GM23338 (cell line): Measurements from ENCODE around the gene OR4S2. TPM values are rescaled to one million over a fixed set of nuclear protein-coding genes. Genes with fewer than 3 reads are reported as not detected.

Source experiments
- NANOG ChIP-seq: IDR thresholded peaks from 2 replicates; pipeline ENCODE4 v1.6.1; 2016; ENCODE audit warnings: antibody characterized with exemption, borderline replicate concordance
- ZNF331 ChIP-seq: fragments of 250-450 bp; sonication (Bioruptor Pico); IDR thresholded peaks from 2 replicates; pipeline ENCODE4 v1.5.0; 2020; ENCODE audit warnings: low read depth, mild to moderate bottlenecking, moderate library complexity
- polyA plus RNA-seq: library from polyadenylated mRNA; unstranded; fragments of >200 nt; fragmentation: Nextera tagmentation; extraction: Ambion mirVana; gene quantifications from 2 replicates; pipeline ENCODE4 v1.2.1, GENCODE V29; 2016
- total RNA-seq: library from RNA; depleted of rRNA; stranded (reverse); fragments of >200 nt; shearing (Covaris generic); gene quantifications from 2 replicates; pipeline ENCODE4 v1.2.3, GENCODE V29; 2014; rRNA removed
- TF ChIP-seq, protein P1 (sequence below): IDR thresholded peaks from one replicate; pipeline ENCODE4 v1.6.1; 2018; ENCODE audit warnings: antibody characterized with exemption; ENCODE audit not compliant: unreplicated experiment
- TF ChIP-seq, protein P2 (sequence below): IDR thresholded peaks from 2 replicates; pipeline ENCODE4 v1.6.1; 2016; ENCODE audit warnings: antibody characterized with exemption

OR4S2 gene
- total and polyA plus RNA-seq, 2 experiments from 2014 or later, result not detected

- TF ChIP-seq, protein P1, sequence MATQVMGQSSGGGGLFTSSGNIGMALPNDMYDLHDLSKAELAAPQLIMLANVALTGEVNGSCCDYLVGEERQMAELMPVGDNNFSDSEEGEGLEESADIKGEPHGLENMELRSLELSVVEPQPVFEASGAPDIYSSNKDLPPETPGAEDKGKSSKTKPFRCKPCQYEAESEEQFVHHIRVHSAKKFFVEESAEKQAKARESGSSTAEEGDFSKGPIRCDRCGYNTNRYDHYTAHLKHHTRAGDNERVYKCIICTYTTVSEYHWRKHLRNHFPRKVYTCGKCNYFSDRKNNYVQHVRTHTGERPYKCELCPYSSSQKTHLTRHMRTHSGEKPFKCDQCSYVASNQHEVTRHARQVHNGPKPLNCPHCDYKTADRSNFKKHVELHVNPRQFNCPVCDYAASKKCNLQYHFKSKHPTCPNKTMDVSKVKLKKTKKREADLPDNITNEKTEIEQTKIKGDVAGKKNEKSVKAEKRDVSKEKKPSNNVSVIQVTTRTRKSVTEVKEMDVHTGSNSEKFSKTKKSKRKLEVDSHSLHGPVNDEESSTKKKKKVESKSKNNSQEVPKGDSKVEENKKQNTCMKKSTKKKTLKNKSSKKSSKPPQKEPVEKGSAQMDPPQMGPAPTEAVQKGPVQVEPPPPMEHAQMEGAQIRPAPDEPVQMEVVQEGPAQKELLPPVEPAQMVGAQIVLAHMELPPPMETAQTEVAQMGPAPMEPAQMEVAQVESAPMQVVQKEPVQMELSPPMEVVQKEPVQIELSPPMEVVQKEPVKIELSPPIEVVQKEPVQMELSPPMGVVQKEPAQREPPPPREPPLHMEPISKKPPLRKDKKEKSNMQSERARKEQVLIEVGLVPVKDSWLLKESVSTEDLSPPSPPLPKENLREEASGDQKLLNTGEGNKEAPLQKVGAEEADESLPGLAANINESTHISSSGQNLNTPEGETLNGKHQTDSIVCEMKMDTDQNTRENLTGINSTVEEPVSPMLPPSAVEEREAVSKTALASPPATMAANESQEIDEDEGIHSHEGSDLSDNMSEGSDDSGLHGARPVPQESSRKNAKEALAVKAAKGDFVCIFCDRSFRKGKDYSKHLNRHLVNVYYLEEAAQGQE, result no peak
- no peak for TF ChIP-seq ZNF331
- no peak for TF ChIP-seq NANOG
- TF ChIP-seq, protein P2, sequence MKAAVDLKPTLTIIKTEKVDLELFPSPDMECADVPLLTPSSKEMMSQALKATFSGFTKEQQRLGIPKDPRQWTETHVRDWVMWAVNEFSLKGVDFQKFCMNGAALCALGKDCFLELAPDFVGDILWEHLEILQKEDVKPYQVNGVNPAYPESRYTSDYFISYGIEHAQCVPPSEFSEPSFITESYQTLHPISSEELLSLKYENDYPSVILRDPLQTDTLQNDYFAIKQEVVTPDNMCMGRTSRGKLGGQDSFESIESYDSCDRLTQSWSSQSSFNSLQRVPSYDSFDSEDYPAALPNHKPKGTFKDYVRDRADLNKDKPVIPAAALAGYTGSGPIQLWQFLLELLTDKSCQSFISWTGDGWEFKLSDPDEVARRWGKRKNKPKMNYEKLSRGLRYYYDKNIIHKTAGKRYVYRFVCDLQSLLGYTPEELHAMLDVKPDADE, result no peak
Measured at GRCh38 chr11:55701429-55701828, 53.3 kb downstream of the OR4S2 start (continued).

Other genes starting within 250 kb of the OR4S2 start
- not detected in 2 replicates for gene OR4C15, start 93.9 kb upstream of the OR4S2 start, total RNA-seq
- gene OR4C15, start 93.9 kb upstream of the OR4S2 start, polyA plus RNA-seq, result not detected in 2 replicates
- gene OR4C16, start 76.2 kb upstream of the OR4S2 start, total RNA-seq, result not detected in 2 replicates
- gene OR4C16, start 76.2 kb upstream of the OR4S2 start, polyA plus RNA-seq, result not detected in 2 replicates
- gene OR4C11, start 40.7 kb upstream of the OR4S2 start, total RNA-seq, result not detected in 2 replicates
- gene OR4C11, start 40.7 kb upstream of the OR4S2 start, polyA plus RNA-seq, result not detected in 2 replicates
- not detected in 2 replicates for gene OR4P4, start 13.2 kb upstream of the OR4S2 start, total RNA-seq
- not detected in 2 replicates for gene OR4P4, start 13.2 kb upstream of the OR4S2 start, polyA plus RNA-seq
- gene OR4C6, start 13.9 kb downstream of the OR4S2 start, total RNA-seq, result not detected in 2 replicates
- not detected in 2 replicates for gene OR4C6, start 13.9 kb downstream of the OR4S2 start, polyA plus RNA-seq
- gene OR5D13, start 125.1 kb downstream of the OR4S2 start, total RNA-seq, result not detected in 2 replicates
- gene OR5D13, start 125.1 kb downstream of the OR4S2 start, polyA plus RNA-seq, result not detected in 2 replicates
- gene OR5D14, start 147.2 kb downstream of the OR4S2 start, total RNA-seq, result not detected in 2 replicates
- gene OR5D14, start 147.2 kb downstream of the OR4S2 start, polyA plus RNA-seq, result not detected in 2 replicates
- not detected in 2 replicates for gene OR5L1, start 163.0 kb downstream of the OR4S2 start, total RNA-seq
- not detected in 2 replicates for gene OR5L1, start 163.0 kb downstream of the OR4S2 start, polyA plus RNA-seq
- gene OR5D18, start 171.3 kb downstream of the OR4S2 start, total RNA-seq, result not detected in 2 replicates
- gene OR5D18, start 171.3 kb downstream of the OR4S2 start, polyA plus RNA-seq, result not detected in 2 replicates
- gene OR5L2, start 178.9 kb downstream of the OR4S2 start, total RNA-seq, result not detected in 2 replicates
- gene OR5L2, start 178.9 kb downstream of the OR4S2 start, polyA plus RNA-seq, result not detected in 2 replicates
- not detected in 2 replicates for gene OR5D16, start 190.4 kb downstream of the OR4S2 start, total RNA-seq
- not detected in 2 replicates for gene OR5D16, start 190.4 kb downstream of the OR4S2 start, polyA plus RNA-seq
- not detected in 2 replicates for gene TRIM51, start 235.0 kb downstream of the OR4S2 start, total RNA-seq
- gene TRIM51, start 235.0 kb downstream of the OR4S2 start, polyA plus RNA-seq, result 0.14 and 0.21 TPM in 2 replicates